ENCODE measurements around the gene DYNC1H1.

DNA sequence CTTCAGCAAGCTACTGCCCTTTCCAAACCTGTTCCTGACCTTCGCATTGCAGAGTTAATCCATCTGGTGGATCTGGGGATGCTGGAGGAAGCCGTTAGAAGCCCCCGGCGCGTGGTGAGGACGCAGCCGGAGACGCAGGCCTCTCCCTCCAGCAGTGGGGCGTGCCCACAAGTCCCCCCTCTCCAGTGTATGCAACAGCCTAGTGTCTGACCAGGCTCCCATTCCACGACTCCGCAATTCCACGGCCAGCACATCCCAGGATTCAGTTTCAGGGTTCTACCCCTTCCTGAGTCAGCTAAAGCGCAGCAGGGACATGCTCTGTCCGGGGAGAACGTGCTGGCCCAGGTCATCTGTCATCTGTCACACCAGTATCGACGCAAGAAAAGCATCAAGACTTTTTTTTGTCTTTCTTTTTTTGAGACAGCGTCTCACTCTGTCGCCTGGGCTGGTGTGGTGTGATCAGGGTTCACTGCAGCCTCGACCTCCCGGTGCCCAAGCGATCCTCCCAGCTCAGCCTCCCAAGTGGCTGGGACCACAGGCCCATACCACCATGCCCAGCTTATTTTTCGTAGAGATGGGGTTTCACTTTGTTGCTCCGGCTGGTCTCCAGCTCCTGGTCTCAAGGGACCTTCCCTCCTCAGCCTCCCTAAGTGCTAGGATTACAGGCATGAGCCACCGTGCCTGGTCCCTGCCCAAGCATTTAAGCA, 8.0 kb upstream of the DYNC1H1 start:
- TF ChIP-seq CTCF (IDR thresholded peaks at IDR 0.05) (no peak), POLR2A (IDR thresholded peaks at IDR 0.05) (no peak)

Data from lower leg skin (tissue), 3 donors.